Measurements from ENCODE around the gene DEFB129.

GRCh38 chr20:221258-221830 is 5.7 kb upstream of the DEFB129 start:
- TF ChIP-seq, protein P1, sequence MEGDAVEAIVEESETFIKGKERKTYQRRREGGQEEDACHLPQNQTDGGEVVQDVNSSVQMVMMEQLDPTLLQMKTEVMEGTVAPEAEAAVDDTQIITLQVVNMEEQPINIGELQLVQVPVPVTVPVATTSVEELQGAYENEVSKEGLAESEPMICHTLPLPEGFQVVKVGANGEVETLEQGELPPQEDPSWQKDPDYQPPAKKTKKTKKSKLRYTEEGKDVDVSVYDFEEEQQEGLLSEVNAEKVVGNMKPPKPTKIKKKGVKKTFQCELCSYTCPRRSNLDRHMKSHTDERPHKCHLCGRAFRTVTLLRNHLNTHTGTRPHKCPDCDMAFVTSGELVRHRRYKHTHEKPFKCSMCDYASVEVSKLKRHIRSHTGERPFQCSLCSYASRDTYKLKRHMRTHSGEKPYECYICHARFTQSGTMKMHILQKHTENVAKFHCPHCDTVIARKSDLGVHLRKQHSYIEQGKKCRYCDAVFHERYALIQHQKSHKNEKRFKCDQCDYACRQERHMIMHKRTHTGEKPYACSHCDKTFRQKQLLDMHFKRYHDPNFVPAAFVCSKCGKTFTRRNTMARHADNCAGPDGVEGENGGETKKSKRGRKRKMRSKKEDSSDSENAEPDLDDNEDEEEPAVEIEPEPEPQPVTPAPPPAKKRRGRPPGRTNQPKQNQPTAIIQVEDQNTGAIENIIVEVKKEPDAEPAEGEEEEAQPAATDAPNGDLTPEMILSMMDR (conservative IDR thresholded peaks at IDR 0.05; ENCODE audit: low read length) = no peak
- TF ChIP-seq EZH2phosphoT487 (IDR thresholded peaks at IDR 0.05; ENCODE audit: borderline replicate concordance, low read depth, low read length) = no peak

All from OCI-LY7 (cell line).